Measurements from ENCODE around the gene TMEM52.

Gene TMEM52

DNA sequence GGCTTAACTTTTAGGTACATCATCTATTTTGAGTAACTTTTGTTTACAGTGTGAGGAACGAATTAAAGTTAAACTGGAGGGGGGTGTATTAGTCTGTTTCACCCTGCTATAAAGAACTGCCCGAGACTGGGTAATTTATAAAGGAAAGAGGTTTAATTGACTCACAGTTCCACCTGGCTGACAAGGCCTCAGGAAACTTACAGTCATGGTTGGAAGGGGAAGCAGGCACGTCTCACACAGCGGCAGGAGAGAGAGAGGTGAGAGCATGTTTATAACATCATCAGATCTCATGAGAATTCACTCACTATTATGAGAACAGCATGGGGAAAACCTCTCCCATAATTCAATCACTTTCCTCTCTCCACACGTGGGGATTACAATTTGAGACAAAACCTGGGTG lies 31.9 kb upstream of the TMEM52 start:
- H3K9me2 ChIP-seq (replicated peaks; ENCODE audit: insufficient read depth, low read length): no peaks in the 10 kb centered on the region
- H3K9ac ChIP-seq (ENCODE audit: low read length): no peak overlapping the region
- H3K36me3 ChIP-seq (replicated peaks; ENCODE audit: insufficient read depth, low read length): no peaks in the 10 kb centered on the region
- no peak for DNase-seq
- H3K79me2 ChIP-seq (ENCODE audit: low read length): no peaks in the 10 kb centered on the region
- H2AFZ ChIP-seq (ENCODE audit: low read length): no peak overlapping the region
- no peak for TF ChIP-seq EZH2phosphoT487 (IDR thresholded peaks at IDR 0.05; ENCODE audit: low read length)
- TF ChIP-seq EZH2 (optimal IDR thresholded peaks at IDR 0.05; ENCODE audit: low read depth, low read length): no peak
- no peaks in the 10 kb centered on the region for H3K4me1 ChIP-seq (ENCODE audit: low read length)
- H3K4me2 ChIP-seq (ENCODE audit: low read depth, low read length): no peak overlapping the region
- no peaks in the 10 kb centered on the region for H4K20me1 ChIP-seq (ENCODE audit: insufficient read depth, low read length)
- peaks cover 91% of the 10 kb centered on the region for H3K27me3 ChIP-seq (replicated peaks; ENCODE audit: insufficient read depth, low read length)
- H3K9me3 ChIP-seq (replicated peaks; ENCODE audit: insufficient read depth, low read length): no peaks in the 10 kb centered on the region
- H3K27ac ChIP-seq (ENCODE audit: low read length): no peak overlapping the region
- H3K4me3 ChIP-seq (ENCODE audit: low read length): no peak overlapping the region
- no peaks in the 10 kb centered on the region for H3F3A ChIP-seq (ENCODE audit: insufficient read depth, low read length)

DNA sequence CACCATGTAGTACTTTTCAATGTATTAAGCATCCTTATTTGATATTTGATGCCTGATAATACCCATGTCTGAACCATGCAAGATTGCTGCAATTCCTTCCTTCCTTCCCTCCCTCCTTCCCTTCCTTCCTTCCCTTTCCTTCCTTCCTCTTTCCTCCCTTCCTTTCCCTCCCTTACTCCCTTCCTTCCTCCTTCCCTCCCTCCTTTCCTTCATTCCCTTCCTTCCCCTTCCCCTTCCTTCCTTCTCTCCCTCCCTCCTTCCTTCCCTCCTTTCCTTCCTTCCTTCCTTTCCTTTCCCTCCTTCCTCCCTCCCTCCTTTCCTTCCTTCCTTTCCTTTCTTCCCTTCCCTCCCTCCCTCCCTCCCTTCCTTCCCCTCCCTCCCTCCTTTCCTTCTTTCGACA lies 29.7 kb upstream of the TMEM52 start:
- no peak overlapping the region for H3K4me3 ChIP-seq (ENCODE audit: low read length)
- no peak overlapping the region for H3K9ac ChIP-seq (ENCODE audit: low read length)
- TF ChIP-seq EZH2 (optimal IDR thresholded peaks at IDR 0.05; ENCODE audit: low read depth, low read length) (no peak), EZH2phosphoT487 (IDR thresholded peaks at IDR 0.05; ENCODE audit: low read length) (no peak), CTCF (IDR thresholded peaks at IDR 0.05; ENCODE audit: low read length) (no peak)
- H4K20me1 ChIP-seq (ENCODE audit: insufficient read depth, low read length): no peaks in the 10 kb centered on the region
- no peaks in the 10 kb centered on the region for H3K36me3 ChIP-seq (replicated peaks; ENCODE audit: insufficient read depth, low read length)
- no peaks in the 10 kb centered on the region for H3K9me2 ChIP-seq (replicated peaks; ENCODE audit: insufficient read depth, low read length)
- no peaks in the 10 kb centered on the region for H3K4me1 ChIP-seq (ENCODE audit: low read length)
- H3K9me3 ChIP-seq (replicated peaks; ENCODE audit: insufficient read depth, low read length): no peaks in the 10 kb centered on the region
- H3F3A ChIP-seq (ENCODE audit: insufficient read depth, low read length): no peaks in the 10 kb centered on the region
- DNase-seq: no peak
- H3K4me2 ChIP-seq (ENCODE audit: low read depth, low read length): no peak overlapping the region
- no peaks in the 10 kb centered on the region for H3K79me2 ChIP-seq (ENCODE audit: low read length)
- H3K27ac ChIP-seq (ENCODE audit: low read length): no peak overlapping the region
- peaks cover 90% of the 10 kb centered on the region for H3K27me3 ChIP-seq (replicated peaks; ENCODE audit: insufficient read depth, low read length)
- no peak overlapping the region for H2AFZ ChIP-seq (ENCODE audit: low read length)

DNA sequence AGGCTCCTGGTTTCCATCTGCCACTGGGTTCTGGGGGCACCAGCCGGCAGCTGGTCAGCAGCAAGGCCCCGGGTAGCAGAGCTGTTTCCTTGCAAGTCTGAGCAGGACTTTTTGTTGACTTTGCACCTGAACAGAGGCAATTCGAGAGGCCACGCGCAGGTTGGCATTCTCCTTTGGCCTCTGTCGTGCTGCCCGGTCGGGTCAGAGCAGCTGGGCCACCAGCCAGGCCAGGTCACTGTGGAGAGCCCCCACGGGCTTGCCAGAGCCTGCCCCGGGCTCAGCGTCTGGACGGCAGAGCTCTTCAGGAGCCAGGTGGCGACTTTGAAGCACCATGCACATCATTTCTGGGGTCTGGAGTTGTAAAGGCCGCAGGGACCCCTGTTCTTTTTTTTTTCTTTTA lies 28.4 kb upstream of the TMEM52 start:
- H3K4me2 ChIP-seq (ENCODE audit: low read depth, low read length): no peak overlapping the region
- no peak overlapping the region for H3K4me3 ChIP-seq (ENCODE audit: low read length)
- H3K27ac ChIP-seq (ENCODE audit: low read length): no peak overlapping the region
- no peaks in the 10 kb centered on the region for H3F3A ChIP-seq (ENCODE audit: insufficient read depth, low read length)
- H3K9me2 ChIP-seq (replicated peaks; ENCODE audit: insufficient read depth, low read length): no peaks in the 10 kb centered on the region
- DNase-seq: no peak
- H3K36me3 ChIP-seq (replicated peaks; ENCODE audit: insufficient read depth, low read length): no peaks in the 10 kb centered on the region
- peaks cover 91% of the 10 kb centered on the region for H3K27me3 ChIP-seq (replicated peaks; ENCODE audit: insufficient read depth, low read length)
- H3K9ac ChIP-seq (ENCODE audit: low read length): no peak overlapping the region
- TF ChIP-seq CTCF (IDR thresholded peaks at IDR 0.05; ENCODE audit: low read length): no peak
- TF ChIP-seq EZH2 (optimal IDR thresholded peaks at IDR 0.05; ENCODE audit: low read depth, low read length): no peak
- no peak for TF ChIP-seq EZH2phosphoT487 (IDR thresholded peaks at IDR 0.05; ENCODE audit: low read length)
- no peak overlapping the region for H2AFZ ChIP-seq (ENCODE audit: low read length)
- no peaks in the 10 kb centered on the region for H4K20me1 ChIP-seq (ENCODE audit: insufficient read depth, low read length)
- no peaks in the 10 kb centered on the region for H3K9me3 ChIP-seq (replicated peaks; ENCODE audit: insufficient read depth, low read length)
- H3K4me1 ChIP-seq (ENCODE audit: low read length): no peaks in the 10 kb centered on the region
- no peaks in the 10 kb centered on the region for H3K79me2 ChIP-seq (ENCODE audit: low read length)

- Histone ChIP-seq H4K20me1 (ENCODE audit: insufficient read depth, low read length) (no peaks in the 10 kb centered on the region), H3F3A (ENCODE audit: insufficient read depth, low read length) (no peaks in the 10 kb centered on the region), H3K4me1 (ENCODE audit: low read length) (no peaks in the 10 kb centered on the region), H3K27ac (ENCODE audit: low read length) (no peak overlapping the region), H2AFZ (ENCODE audit: low read length) (no peak overlapping the region), H3K27me3 (replicated peaks; ENCODE audit: insufficient read depth, low read length) (peaks cover 91% of the 10 kb centered on the region), H3K4me2 (ENCODE audit: low read depth, low read length) (no peak overlapping the region), H3K9me2 (replicated peaks; ENCODE audit: insufficient read depth, low read length) (no peaks in the 10 kb centered on the region), H3K9ac (ENCODE audit: low read length) (no peak overlapping the region), H3K4me3 (ENCODE audit: low read length) (no peak overlapping the region), H3K79me2 (ENCODE audit: low read length) (no peaks in the 10 kb centered on the region), H3K9me3 (replicated peaks; ENCODE audit: insufficient read depth, low read length) (no peaks in the 10 kb centered on the region), H3K36me3 (replicated peaks; ENCODE audit: insufficient read depth, low read length) (no peaks in the 10 kb centered on the region)
- no peak for TF ChIP-seq CTCF (IDR thresholded peaks at IDR 0.05; ENCODE audit: low read length)
- no peak for TF ChIP-seq EZH2 (optimal IDR thresholded peaks at IDR 0.05; ENCODE audit: low read depth, low read length)
- no peak for TF ChIP-seq EZH2phosphoT487 (IDR thresholded peaks at IDR 0.05; ENCODE audit: low read length)
- DNase-seq: no peak
Measured at GRCh38 chr1:1946540-1946939, 27.5 kb upstream of the TMEM52 start.
